ENCODE results near the gene CDC42EP5.
A peak's percentile ranks its signal among the peaks of the same experiment; 100 is the strongest.
"Not testable (repeated sequence)": the region's sequence is repeated elsewhere in the genome, so short reads cannot be mapped to it uniquely, and the experiment has no call there.

Gene CDC42EP5

GRCh38 chr19:54452626-54453025, 20.5 kb downstream of the CDC42EP5 start:
- Mint-ChIP-seq H3K27me3 (no peaks in the 10 kb centered on the region), H3K27ac (no peak overlapping the region), H3K4me3 (no peak overlapping the region), H3K36me3 (peaks cover 61% of the 10 kb centered on the region), H3K4me1 (peaks cover 32% of the 10 kb centered on the region), H3K9me3 (no peaks in the 10 kb centered on the region)
- CTCF ChIA-PET, result no interaction called here
- DNase-seq, result no peak

- H3K27ac Mint-ChIP-seq, result no peak overlapping the region
- peaks cover 60% of the 10 kb centered on the region for H3K36me3 Mint-ChIP-seq
- H3K27me3 Mint-ChIP-seq, result no peaks in the 10 kb centered on the region
- DNase-seq, result no peak
- H3K4me3 Mint-ChIP-seq, result no peak overlapping the region
- no peaks in the 10 kb centered on the region for H3K9me3 Mint-ChIP-seq
- CTCF ChIA-PET, result no interaction called here
- H3K4me1 Mint-ChIP-seq, result peaks cover 37% of the 10 kb centered on the region
Observed at GRCh38 chr19:54451997-54452396, 21.1 kb downstream of the CDC42EP5 start.

- peaks cover 60% of the 10 kb centered on the region for H3K36me3 Mint-ChIP-seq
Observed at GRCh38 chr19:54451331-54451871, 21.7 kb downstream of the CDC42EP5 start.

GRCh38 chr19:54449701-54450069, 23.4 kb downstream of the CDC42EP5 start:
- peaks cover 55% of the 10 kb centered on the region for H3K36me3 Mint-ChIP-seq
- peak overlapping the region; percentile 96 for H3K27ac Mint-ChIP-seq
- no peaks in the 10 kb centered on the region for H3K27me3 Mint-ChIP-seq
- peaks cover 43% of the 10 kb centered on the region for H3K4me1 Mint-ChIP-seq
- H3K4me3 Mint-ChIP-seq, result peak overlapping the region; percentile 99
- CTCF ChIA-PET, result interaction anchor here (3.3 kb wide), 1 partner anchor 10 kb away, joined by 13 read pairs; no protein-coding TSS in a partner anchor
- no peak for DNase-seq
- H3K9me3 Mint-ChIP-seq, result no peaks in the 10 kb centered on the region

More at GRCh38 chr19:54451331-54451871, 21.7 kb downstream of the CDC42EP5 start:
- Mint-ChIP-seq H3K27ac (no peak overlapping the region), H3K4me1 (peaks cover 40% of the 10 kb centered on the region), H3K9me3 (no peaks in the 10 kb centered on the region), H3K4me3 (peak overlapping the region; percentile 99), H3K27me3 (no peaks in the 10 kb centered on the region)
- DNase-seq, result no peak
- CTCF ChIA-PET, result no interaction called here

GRCh38 chr19:54448774-54449700, 24.1 kb downstream of the CDC42EP5 start, which contains the start of gene LENG8:
Gene LENG8, plus strand, starts transcription at chr19:54449199. Its CDS starts 2,146 bp downstream, at chr19:54451345.
- no peaks in the 10 kb centered on the region for H3K9me3 Mint-ChIP-seq
- H3K4me1 Mint-ChIP-seq, result peaks cover 43% of the 10 kb centered on the region
- H3K27ac Mint-ChIP-seq, result peak within 1 kb of the TSS; percentile 96
- peaks cover 56% of the 10 kb centered on the region for H3K36me3 Mint-ChIP-seq
- H3K27me3 Mint-ChIP-seq, result no peaks in the 10 kb centered on the region
- peak within 1 kb of the TSS; percentile 99 for H3K4me3 Mint-ChIP-seq
- peak; percentile 98 for DNase-seq
- CTCF ChIA-PET, result interaction anchor here (0.6 to 3.3 kb wide), 2 partner anchors 10 to 587 kb away, joined by 3 to 13 read pairs; no protein-coding TSS in a partner anchor

- peak overlapping the region; percentile 96 for H3K27ac Mint-ChIP-seq
- H3K4me3 Mint-ChIP-seq, result peak overlapping the region; percentile 99
- H3K27me3 Mint-ChIP-seq, result no peaks in the 10 kb centered on the region
- DNase-seq, result peak; percentile 58
- H3K9me3 Mint-ChIP-seq, result no peaks in the 10 kb centered on the region
- H3K36me3 Mint-ChIP-seq, result peaks cover 50% of the 10 kb centered on the region
- peaks cover 44% of the 10 kb centered on the region for H3K4me1 Mint-ChIP-seq
- CTCF ChIA-PET, result interaction anchor here (3.3 kb wide), 1 partner anchor 9 kb away, joined by 13 read pairs; no protein-coding TSS in a partner anchor
Observed at GRCh38 chr19:54448040-54448773, 24.9 kb downstream of the CDC42EP5 start.

- not testable (repeated sequence) for H3K9me3 Mint-ChIP-seq, H3K4me3 Mint-ChIP-seq
Observed at GRCh38 chr19:54446349-54446748, 26.7 kb downstream of the CDC42EP5 start.

GRCh38 chr19:54444737-54445136, 28.4 kb downstream of the CDC42EP5 start:
- CTCF ChIA-PET, result no interaction called here
- H3K27me3 Mint-ChIP-seq, result no peaks in the 10 kb centered on the region
- H3K4me3 Mint-ChIP-seq, result no peak overlapping the region
- H3K27ac Mint-ChIP-seq, result no peak overlapping the region
- H3K36me3 Mint-ChIP-seq, result peaks cover 34% of the 10 kb centered on the region
- DNase-seq, result no peak
- no peaks in the 10 kb centered on the region for H3K9me3 Mint-ChIP-seq
- peaks cover 21% of the 10 kb centered on the region for H3K4me1 Mint-ChIP-seq

More at GRCh38 chr19:54446349-54446748, 26.7 kb downstream of the CDC42EP5 start:
- DNase-seq, result peak; percentile 19
- CTCF ChIA-PET, H3K27ac Mint-ChIP-seq, H3K27me3 Mint-ChIP-seq: not testable (repeated sequence)
- peaks cover 44% of the 10 kb centered on the region for H3K36me3 Mint-ChIP-seq
- H3K4me1 Mint-ChIP-seq, result peaks cover 36% of the 10 kb centered on the region

- Mint-ChIP-seq H3K4me1 (peaks cover 5% of the 10 kb centered on the region), H3K27me3 (no peaks in the 10 kb centered on the region), H3K27ac (no peak overlapping the region), H3K9me3 (no peaks in the 10 kb centered on the region), H3K4me3 (no peak overlapping the region), H3K36me3 (peaks cover 31% of the 10 kb centered on the region)
- CTCF ChIA-PET, result interaction anchor here (1.1 to 2.8 kb wide), 4 partner anchors 8 to 233 kb away, joined by 3 to 13 read pairs (median 8); partner anchors contain the start of gene LENG8
- DNase-seq, result no peak
Observed at GRCh38 chr19:54440641-54441040, 32.5 kb downstream of the CDC42EP5 start.

GRCh38 chr19:54439174-54439851, 33.8 kb downstream of the CDC42EP5 start:
- Mint-ChIP-seq H3K9me3 (no peaks in the 10 kb centered on the region), H3K4me3 (no peak overlapping the region), H3K27ac (no peak overlapping the region), H3K36me3 (peaks cover 27% of the 10 kb centered on the region), H3K27me3 (no peaks in the 10 kb centered on the region), H3K4me1 (peaks cover 13% of the 10 kb centered on the region)
- CTCF ChIA-PET, result interaction anchor here (0.6 to 2.9 kb wide), 8 partner anchors 9 to 283 kb away, joined by 3 to 13 read pairs (median 7); partner anchors contain the start of gene LENG8
- peak; percentile 52 for DNase-seq

GRCh38 chr19:54436628-54437252, 36.4 kb downstream of the CDC42EP5 start:
- H3K27me3 Mint-ChIP-seq, result peaks cover 11% of the 10 kb centered on the region
- DNase-seq, result no peak
- peaks cover 12% of the 10 kb centered on the region for H3K36me3 Mint-ChIP-seq
- H3K4me1 Mint-ChIP-seq, result peaks cover 12% of the 10 kb centered on the region
- no peaks in the 10 kb centered on the region for H3K9me3 Mint-ChIP-seq
- no peak overlapping the region for H3K27ac Mint-ChIP-seq
- no peak overlapping the region for H3K4me3 Mint-ChIP-seq
- CTCF ChIA-PET, result interaction anchor here (2.9 kb wide), 1 partner anchor 45 kb away, joined by 13 read pairs; no protein-coding TSS in a partner anchor

GRCh38 chr19:54436031-54436523, 37.0 kb downstream of the CDC42EP5 start:
- no peak for DNase-seq
- peaks cover 11% of the 10 kb centered on the region for H3K36me3 Mint-ChIP-seq
- CTCF ChIA-PET, result no interaction called here
- peaks cover 16% of the 10 kb centered on the region for H3K27me3 Mint-ChIP-seq
- H3K9me3 Mint-ChIP-seq, result no peaks in the 10 kb centered on the region
- H3K4me3 Mint-ChIP-seq, result no peak overlapping the region
- H3K27ac Mint-ChIP-seq, result no peak overlapping the region
- H3K4me1 Mint-ChIP-seq, result peaks cover 15% of the 10 kb centered on the region

- no peak overlapping the region for H3K4me3 Mint-ChIP-seq
- peak; percentile 17 for DNase-seq
- H3K9me3 Mint-ChIP-seq, result no peaks in the 10 kb centered on the region
- H3K27me3 Mint-ChIP-seq, result peaks cover 21% of the 10 kb centered on the region
- CTCF ChIA-PET, result no interaction called here
- H3K36me3 Mint-ChIP-seq, result peaks cover 9% of the 10 kb centered on the region
- no peak overlapping the region for H3K27ac Mint-ChIP-seq
- peaks cover 17% of the 10 kb centered on the region for H3K4me1 Mint-ChIP-seq
Observed at GRCh38 chr19:54435551-54436016, 37.5 kb downstream of the CDC42EP5 start.

Data from activated naive CD4-positive, alpha-beta T cell treated with anti-CD3 and anti-CD28 coated beads, Interleukin-2, amount 10 ng/mL, durations not matched to agents 7 days and 5 days (primary cell).